HG02588 (cell line): ENCODE results near the gene DDHD1.
"Not testable (repeated sequence)": the region's sequence is repeated elsewhere in the genome, so short reads cannot be mapped to it uniquely, and the experiment has no call there.

ENCODE experiments used
- ATAC-seq: cut with Tn5 transposase; IDR thresholded peaks from one replicate; pipeline ENCODE4 v1.9.1; 2021; ENCODE audit warnings: mild to moderate bottlenecking, moderate library complexity; ENCODE audit not compliant: unreplicated experiment

The DDHD1 gene

DNA sequence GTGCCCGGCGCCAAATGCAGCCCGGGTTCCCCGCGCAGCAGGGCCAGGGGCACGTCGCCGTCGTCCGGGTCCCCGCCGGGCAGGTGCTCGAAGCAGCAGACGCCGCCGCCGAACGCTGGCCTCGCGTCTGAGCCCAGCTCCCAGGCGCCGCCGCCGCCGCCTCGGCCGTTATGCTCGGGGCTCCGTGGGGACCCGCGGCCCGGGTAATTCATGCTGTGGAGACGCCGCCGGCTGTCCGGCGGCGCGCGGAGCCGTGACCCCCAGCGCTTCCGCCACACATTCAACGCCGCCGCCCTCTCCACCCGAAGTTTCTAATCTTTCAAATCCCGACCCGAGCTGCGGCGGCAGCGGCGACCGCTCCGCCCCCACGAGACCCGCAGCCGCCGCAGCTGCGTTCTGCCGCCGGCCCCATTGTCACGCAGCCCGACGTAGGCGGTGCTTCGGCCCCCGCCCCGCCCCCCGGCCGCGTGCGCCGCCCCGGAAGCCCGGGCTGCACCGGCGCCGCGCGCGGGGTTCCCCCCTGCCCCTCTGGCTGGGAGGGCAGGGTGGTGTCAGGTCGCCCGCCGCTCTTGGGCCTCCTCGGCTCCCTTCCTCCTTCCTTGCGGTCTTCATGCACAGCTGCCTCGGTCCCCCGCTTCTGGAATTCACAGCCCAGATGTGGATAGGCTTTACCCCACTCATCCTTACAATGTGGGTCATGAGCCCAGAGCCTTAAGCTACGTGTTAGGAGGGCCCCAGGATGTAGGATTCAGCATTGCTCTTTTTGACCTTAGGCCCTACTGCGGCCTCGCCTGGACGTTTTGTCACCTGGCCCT is at the start of gene DDHD1:
Gene DDHD1 (minus strand): TSS at position 437 of the 815 bp plus-strand sequence. CDS start 225 bp downstream, at position 212.
- ATAC-seq = peak; percentile 76

DNA sequence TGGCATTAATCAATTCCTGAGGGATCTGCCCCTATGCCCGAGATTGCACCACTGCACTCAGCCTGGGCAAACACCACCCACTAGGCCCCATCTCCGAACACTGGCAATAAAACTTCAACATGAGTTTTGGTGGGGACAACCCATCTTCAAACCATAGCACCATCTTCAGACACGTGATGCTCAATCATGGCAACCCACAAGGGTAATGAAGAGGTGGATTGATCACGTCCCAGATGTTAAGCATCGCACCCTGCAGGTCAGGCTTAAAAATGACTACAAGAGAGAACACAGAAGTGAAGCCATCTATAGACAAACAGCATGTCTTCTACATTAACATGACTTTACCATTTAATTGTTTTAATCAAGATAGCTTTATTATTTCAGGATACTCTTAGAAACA is 42.8 kb upstream of the DDHD1 start:
- ATAC-seq = no peak

DNA sequence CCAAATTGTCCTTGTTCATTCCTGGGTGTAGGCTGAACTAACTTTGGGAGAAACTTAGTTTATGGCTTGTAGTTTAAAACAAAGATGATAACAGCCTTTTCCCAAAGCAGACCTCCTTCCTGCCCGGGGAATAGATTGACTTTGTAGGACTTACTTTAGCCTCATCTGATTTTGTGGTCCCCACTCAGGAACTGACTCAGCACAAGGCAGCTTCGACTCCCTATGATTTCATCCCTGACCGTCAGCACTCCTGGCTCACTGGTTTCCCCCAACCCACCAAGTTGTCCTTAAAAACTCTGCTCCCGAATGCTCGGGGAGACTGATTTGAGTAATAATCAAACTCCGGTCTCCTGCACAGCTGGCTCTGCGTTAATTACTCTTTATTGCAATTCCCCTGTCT is 40.1 kb upstream of the DDHD1 start:
- ATAC-seq = no peak

DNA sequence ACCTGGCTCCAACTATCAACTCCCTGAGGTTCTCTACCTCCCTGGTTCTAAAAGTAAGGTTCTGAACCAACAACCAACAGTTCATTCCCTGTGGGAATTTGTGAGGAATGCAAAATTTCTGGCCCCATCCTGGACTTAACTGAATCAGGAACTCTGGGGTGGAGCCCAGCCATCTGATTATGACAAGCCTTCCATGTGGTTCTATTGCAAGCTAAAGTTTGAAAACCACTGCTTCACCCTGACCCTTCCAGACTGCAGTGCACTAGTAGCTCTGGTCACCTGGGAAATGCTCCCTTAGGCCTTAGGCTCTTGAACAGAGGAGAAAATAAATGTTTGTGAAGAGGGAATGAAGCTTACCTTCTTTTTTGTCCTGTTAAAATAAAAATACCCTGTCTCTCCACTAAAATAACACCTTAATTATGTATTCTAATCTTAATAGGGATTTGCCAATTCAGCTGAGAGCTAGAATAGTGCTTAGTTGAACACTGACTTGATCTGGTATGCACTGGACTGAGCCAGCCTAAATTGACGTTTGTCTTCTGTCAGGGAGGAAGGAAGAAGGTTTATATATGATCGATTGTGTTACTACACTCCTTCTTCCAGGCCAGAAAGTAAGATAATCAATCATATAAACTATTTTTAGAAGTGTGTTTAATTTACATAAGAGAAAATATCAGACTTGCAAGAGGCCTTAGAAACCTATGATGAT is 39.1 kb upstream of the DDHD1 start:
- ATAC-seq = no peak

DNA sequence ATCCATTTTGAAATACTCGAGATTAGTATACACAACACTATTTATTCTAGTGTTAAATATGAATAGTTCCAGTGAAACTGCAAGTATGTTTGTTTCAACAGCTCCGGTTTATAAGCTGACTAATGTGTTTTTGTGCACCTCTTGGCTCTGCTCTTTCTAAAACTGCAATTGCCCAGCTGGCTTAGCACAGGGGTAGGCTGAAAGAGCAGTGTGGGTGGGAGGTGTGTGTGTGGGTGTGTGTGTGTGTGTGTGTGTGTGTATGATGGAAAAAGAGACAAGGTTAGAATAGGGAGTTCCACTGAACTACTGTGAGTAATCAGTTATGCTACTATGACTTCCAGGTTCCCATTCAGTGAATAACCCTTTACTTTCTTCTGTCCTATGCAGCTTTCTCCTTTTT is 37.8 kb upstream of the DDHD1 start:
- ATAC-seq = peak; percentile 49

DNA sequence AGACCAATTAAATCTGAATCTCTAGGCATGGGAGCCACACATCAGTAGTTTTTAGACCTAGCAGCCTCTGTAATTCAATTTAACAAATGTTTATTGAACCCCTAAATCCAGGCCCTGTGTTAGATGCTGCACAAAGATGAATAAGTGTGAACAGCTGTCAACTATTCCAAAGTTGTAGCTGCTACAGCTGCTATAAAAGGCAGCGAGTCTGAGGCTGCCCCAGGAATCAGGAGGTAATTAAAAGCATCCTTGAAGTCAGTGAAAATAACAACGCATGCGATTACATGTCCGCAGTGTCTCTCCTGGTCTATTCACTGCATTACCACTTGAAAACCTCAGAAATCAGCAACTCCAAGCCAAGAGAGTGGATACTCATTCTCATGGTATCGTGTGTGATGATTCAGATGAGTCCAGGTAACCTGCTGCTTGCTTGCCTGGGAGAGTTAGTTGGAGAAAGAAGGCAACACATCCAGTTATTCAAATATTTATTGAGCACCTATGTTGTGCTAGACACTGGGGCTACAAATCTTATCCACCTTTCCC is 34.9 kb upstream of the DDHD1 start:
- ATAC-seq = no peak

DNA sequence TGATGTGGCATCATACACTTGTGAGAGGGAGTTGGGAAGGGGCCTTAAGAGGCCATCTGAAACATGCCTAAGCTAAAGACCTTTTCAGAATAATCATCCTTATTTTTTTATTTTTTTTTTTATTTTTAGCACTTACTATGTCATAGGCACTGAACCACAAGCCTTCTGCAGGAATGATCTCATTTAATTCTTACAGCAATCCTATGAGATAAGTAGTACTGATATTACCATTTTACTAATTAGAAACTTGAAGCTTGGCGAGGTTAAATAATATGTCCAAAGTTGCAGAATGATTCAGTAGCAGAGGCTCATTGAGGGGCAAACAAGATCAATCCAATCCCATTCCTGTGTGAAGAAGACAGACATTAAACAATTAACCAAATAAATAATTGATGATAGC is 33.4 kb upstream of the DDHD1 start:
- no peak for ATAC-seq

DNA sequence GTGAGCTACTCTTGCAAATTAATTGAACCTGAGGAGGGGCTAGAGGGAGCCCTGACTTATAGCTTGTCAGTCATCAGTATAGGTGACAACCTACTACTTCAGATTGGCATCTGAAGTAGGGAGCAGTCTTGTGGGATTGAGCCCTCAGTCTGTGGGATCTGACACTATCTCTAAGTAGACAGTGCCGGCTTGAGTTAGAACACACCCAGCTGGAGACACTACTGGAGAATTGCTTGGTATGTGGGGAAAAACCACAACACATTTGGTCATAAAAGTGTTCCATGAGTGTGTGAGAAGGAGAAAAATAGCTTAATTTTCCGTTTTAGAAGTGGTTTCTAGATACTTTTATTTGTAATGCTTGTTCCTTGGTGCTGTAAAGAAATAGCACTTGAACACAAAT is 30.5 kb upstream of the DDHD1 start:
- no peak for ATAC-seq

DNA sequence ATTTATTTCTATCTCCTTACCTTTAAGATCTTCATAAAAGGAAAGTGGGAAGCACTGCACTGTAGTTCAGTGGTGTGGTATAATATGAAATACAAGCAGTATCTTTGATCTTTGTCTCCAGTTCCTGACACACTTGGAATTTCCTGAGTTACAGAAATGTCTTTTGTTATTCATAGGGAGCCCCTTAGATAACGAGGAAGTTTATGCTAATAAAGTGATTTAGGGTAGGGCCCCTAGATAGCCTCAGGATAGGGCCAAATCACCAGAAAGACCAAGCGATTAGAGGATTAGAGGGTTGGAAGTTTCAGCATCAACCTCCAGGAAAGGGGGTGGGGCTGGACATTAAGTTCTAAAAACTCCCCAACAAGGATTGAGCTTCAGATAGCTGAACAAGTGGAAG is 29.9 kb upstream of the DDHD1 start:
- ATAC-seq = no peak

DNA sequence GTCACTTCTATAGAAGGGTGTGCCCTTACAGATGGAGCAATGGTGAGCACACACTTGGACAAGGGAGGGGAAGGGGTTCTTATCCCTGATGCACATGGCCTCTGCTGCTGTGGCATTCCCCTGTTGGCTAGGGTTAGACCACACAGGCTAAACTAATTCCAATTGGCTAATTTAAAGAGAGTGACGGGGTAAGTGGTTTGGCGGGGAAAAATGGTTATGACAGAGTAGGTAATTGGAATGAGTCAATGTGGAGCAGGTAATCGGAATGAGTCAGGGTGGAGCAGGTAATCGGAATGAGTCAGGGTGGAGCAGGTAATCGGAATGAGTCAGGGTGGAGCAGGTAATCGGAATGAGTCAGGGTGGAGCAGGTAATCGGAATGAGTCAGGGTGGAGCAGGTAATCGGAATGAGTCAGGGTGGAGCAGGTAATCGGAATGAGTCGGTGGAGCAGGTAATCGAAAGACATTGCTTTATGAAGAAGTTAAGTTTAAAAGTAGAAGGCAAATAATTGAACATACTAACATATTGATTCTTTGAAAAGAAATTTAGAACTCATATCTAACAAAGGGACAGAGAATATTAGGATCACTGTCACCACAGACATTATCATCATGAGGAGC is 28.4 kb upstream of the DDHD1 start:
- not testable (repeated sequence) for ATAC-seq

DNA sequence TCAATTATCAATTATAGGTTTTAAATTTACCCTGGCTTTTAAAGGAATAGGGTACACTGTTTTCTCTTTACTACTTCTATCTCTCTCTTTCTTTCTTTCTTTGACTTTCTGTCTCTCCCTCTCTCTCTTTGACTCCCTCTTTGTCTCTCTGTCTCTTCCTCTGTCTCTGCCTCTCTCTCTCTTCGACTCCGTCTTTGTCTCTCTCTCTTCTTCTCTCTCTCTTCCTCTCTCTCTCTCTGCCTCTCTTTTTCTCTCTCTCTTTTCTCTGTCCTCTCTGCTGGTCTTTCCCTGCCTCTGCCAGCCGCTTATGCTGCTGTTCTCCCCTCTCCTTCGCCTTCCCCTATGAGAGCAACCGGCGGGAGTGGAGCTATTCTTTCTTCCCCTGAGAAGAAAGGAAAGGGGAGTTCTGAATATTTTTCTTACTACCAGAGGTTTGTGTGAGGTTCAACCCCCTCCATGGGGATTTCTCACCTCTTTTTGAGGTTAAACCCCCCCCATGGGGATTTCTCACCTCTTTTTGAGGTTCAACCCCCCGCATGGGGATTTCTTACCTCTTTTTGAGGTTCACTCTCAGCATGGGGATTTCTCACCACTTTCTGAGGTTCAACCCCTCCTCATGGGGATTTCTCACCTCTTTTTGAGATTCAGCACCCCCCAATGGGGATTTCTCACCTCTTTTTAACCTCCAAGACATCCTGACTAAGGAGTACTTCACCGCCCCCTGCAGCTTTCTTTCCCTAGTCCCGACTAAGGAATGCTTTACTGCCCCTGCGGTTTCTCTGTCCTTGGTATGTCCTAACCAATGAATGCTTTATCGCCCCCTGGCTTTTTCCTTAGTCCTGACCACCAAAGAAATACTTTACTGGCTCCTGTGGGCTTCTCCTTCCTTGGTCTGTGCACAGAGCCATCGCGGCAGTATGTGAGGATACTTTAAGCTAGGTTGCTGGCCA is 27.4 kb upstream of the DDHD1 start:
- no peak for ATAC-seq

DNA sequence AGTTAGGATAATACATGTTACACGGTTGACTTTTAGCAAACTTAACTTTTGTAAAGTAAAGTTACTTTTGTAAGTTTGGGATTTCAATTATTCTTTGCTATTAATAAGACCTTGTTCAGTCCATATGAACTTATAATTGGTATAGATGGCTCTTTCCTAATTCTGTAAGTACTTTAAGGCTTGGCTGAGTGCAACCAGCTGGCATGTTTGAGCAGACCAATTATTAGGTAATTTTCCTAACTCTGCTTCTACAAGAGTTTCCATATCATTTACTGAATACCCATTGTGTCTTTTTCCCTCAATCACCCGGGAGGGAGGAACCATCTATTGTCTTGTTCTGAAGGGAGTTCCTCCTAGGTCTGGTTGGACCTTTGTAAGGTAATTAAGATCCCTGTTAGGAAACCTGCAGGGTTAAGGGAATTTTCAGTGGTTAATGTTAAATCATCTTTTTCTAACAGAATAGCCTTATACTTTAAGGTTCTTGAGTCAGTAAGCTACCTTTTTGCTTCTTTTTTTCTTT is 26.4 kb upstream of the DDHD1 start:
- ATAC-seq = not testable (repeated sequence)

DNA sequence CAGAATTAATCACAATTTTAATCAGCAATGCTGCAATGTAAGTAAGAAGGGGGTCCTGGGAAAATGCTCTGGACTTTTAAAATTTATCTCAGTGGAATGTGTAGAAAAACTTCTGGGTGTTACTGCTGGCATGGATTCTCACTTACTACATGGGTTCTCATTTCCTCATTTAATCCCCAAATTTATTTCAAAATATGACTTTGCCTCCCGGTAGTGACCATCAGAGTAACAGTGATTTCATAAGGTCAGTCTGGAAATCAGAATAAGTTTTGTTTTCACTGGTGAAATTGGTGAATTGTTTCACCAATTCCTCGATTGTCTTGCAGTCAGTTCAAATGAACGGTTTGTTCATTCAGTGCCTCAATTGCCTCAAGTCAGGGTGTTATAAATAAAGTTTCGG is 22.3 kb upstream of the DDHD1 start:
- no peak for ATAC-seq

DNA sequence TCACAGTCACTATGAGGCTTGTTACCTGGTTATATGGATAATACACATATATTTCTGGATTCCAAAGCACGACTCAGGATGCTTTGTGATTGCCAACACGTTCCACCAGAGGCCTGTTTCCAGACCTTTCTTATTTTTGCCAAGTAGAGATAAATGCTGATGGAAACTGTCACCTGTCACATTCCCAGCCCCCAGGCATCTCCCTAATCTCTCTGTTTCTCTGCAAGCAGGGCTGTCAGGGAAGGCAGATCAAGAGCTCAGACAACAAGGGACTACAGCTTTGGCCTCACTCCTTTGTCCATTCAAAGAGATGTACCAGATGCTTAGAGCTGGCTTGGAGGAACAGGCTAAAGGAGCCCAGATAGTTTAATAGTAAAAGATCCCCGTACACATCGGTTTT is 21.8 kb upstream of the DDHD1 start:
- no peak for ATAC-seq

DNA sequence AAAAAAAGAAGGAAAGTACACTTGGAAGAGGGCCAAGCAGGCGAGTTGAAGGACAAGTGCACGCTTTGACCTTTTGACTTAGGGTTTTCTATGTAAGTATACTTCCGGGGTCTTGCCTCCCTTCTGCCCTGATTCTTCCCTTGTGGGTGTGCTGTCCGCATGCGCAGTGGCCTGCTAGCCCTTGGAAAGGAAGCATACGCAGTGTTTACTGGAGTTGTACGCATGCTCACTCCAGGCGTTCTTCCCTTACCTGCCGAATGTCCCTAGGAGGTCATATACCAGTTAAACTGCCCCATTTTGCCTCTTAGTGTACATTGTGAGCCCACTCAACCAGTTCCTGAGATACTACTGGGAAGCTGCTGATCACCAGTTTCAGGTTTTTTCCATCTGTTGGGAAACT is 15.7 kb upstream of the DDHD1 start:
- ATAC-seq = no peak

DNA sequence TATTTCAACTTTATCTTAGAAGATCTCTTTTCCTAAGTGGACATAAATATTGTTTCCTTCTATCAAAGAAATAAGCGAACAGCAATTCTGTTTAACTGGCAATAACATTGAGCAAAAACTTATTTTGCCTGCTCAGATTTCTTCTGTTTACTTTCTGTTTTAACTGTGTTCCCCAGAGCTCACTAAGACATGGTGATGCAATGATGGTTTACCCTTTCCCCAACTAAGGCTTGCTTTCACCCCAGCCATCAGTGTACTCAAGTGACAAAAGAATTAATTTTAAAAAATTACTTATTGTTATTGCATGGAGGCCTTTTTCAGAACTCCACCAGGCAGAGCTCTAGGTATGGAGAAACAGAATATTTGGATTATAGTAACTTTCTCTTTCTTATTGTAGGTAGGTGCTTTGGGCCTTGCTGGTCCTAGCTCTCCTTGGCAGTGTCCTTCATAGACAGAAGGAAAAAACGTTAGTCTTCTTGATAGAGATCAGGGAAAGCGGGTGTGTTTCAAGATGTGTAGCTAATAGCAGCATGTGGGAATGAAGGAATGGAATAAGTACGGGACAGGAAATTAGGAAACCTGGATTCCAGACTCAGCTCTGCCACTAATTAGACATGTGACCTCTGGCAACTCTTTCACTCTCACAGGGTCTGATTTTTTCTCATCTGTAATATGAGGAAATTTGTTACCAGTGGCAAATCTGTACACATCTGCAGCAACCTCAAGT is 14.6 kb upstream of the DDHD1 start:
- ATAC-seq = no peak

DNA sequence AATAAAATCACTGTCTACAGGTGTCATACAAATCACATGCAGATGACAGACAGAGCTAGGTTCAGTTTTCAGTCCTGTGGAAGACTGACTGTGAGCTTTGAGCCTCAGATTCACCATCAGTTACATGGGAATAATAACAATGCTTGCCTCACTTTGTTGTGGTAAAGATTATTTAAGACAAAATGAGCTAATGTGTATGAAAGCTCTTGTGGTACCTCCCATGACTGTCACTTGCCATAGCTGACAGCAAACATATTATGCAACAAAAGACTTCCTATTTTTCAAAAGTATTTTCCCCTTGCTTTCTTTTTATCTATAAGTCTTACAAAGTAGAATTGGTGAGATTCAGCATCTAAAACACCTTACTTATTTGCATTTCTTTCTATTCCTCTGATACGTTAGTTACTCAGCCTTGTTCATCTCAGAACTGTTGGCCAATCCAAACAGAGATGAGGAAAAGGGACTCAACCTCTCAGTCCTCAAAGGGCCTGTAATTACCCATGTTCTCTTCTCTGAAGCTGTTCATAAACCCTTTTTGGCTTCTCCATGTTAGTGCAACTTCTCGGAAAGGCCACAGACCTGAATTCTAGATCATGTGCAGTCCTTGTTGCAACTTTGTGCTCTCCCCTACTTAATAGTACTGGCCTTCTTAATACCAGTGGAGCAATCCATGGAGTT is 8.8 kb upstream of the DDHD1 start:
- ATAC-seq = no peak

DNA sequence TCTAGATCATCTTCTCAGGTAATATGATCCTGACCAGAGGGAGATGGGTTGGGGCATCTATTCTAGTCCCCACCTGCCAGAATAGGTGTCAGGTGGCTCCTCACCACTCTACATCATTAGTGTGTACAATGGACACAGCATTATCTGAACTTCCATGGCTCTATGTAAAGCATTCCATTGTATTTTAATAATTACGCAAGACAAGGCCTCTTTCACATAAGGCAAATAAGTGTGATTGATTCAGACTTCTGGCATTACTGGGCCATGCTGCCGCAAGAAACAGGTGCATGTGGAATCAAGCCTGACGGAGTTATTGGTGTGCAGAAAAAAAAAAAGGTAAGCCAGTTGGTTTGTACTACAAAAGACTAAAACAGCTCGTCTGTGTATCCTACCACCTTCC is 3.1 kb upstream of the DDHD1 start:
- no peak for ATAC-seq

DNA sequence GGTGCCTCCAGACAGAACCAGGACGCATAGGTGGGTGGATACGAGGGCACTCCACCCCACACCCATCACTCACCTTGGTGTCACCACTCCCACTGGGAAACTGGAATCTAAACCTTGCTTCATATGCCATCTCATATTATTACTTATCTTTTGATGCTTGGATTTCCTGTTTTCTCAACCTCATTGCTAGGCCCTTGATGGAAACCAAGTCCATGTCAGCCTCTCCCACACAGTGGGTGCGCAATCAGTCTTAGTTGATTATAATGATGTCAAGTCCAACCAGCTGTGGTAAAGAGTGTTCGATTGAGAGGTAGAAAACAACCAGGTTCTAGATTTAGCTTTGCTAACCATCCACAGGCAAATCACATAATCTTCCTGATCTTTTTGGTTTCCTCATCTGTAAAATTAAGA is 584 bp upstream of the DDHD1 start:
- no peak for ATAC-seq
